Peyer's patch (tissue), 4 donors: ENCODE data around the gene PHKA1.

ENCODE experiments used
- CTCF ChIP-seq, 6 experiments: fragments of 450-650 bp in 4 of 6; fragments of 200-600 bp in 2 of 6; sonication (generic) in 1 of 6; IDR thresholded peaks; one replicate each; pipeline ENCODE4 v1.5.1; 2017 to 2019; ENCODE audit warnings: antibody characterized with exemption in 6 of 6, mild to moderate bottlenecking in 3 of 6, moderate library complexity in 1 of 6
- POLR2A ChIP-seq, 2 donors: fragments of 450-650 bp; IDR thresholded peaks; one replicate each; pipeline ENCODE4 v1.5.1; 2017; ENCODE audit warnings: antibody characterized with exemption in 2 of 2, mild to moderate bottlenecking in 2 of 2, moderate library complexity in 2 of 2

GRCh38 chrX:72620550-72621145 lies 93.5 kb downstream of the PHKA1 start:
- TF ChIP-seq POLR2A (IDR thresholded peaks at IDR 0.05) (peak; percentile 29 to 69), CTCF (IDR thresholded peaks at IDR 0.05) (no peak)
